Right lobe of liver (tissue), 6 donors: Measurements from ENCODE around the gene PCCA. TPM values are rescaled to one million over a fixed set of nuclear protein-coding genes. Genes with fewer than 3 reads are reported as not detected.
A peak's percentile ranks its signal among the peaks of the same experiment; 100 is the strongest.

Source experiments
- ATAC-seq, 4 donors: fragments of 200-7000 bp; cut with Tn5 transposase; one replicate each; pipeline ENCODE4 v1.9.1; 2020; ENCODE audit warnings: mild to moderate bottlenecking in 4 of 4, moderate library complexity in 4 of 4
- DNase-seq, 3 donors: peaks; one replicate each; pipeline ENCODE4 v3.0.0-alpha.2; 2020
- H3K27ac ChIP-seq, 3 donors: fragments of 200-600 bp; one replicate each; pipeline ENCODE4 v1.8.0; 2022
- H3K27me3 ChIP-seq, 2 donors: fragments of 200-600 bp; one replicate each; pipeline ENCODE4 v1.8.0; 2022
- H3K36me3 ChIP-seq, 4 donors: fragments of 200-600 bp; sonication (generic) in 1 of 4; one replicate each; pipeline versions ENCODE4 v1.5.1 to v1.8.0; 2017 to 2022; ENCODE audit warnings: control low read depth in 1 of 4
- H3K4me1 ChIP-seq, 4 donors: fragments of 200-600 bp; sonication (generic) in 1 of 4; one replicate each; pipeline versions ENCODE4 v1.5.1 to v1.8.0; 2017 to 2022; ENCODE audit warnings: control low read depth in 1 of 4
- H3K4me3 ChIP-seq, 3 donors: fragments of 200-600 bp; one replicate each; pipeline ENCODE4 v1.8.0; 2022
- H3K9me3 ChIP-seq, 4 donors: fragments of 200-600 bp; sonication (generic) in 1 of 4; one replicate each; pipeline versions ENCODE4 v1.5.1 to v1.8.0; 2017 to 2022; ENCODE audit warnings: control low read depth in 1 of 4
- CTCF ChIP-seq, 4 donors: fragments of 200-600 bp in 3 of 4; fragments of 450-650 bp in 1 of 4; IDR thresholded peaks; one replicate each; pipeline versions ENCODE4 v1.5.1 to v1.8.0; 2016 to 2022; ENCODE audit warnings: antibody characterized with exemption in 4 of 4, mild to moderate bottlenecking in 2 of 4
- POLR2A ChIP-seq: fragments of 450-650 bp; IDR thresholded peaks from one replicate; pipeline ENCODE4 v1.6.1; 2017; ENCODE audit warnings: antibody characterized with exemption, mild to moderate bottlenecking
- WGBS: methylation state at CpG from one replicate; pipeline ENCODE4 v1.1.6; 2018; ENCODE audit warnings: low coverage, low lambda C conversion rate; ENCODE audit not compliant: insufficient coverage; ENCODE audit errors: missing lambda C conversion rate; 5-methylcytosine and 5-hydroxymethylcytosine counted together
- intact Hi-C, 2 donors: fragments of 100-400 bp; cut with DNase I; formaldehyde crosslinking; loops; one replicate each; pipeline versions ENCODE4 v1.11.2 to v1.14.1; 2022
- total RNA-seq, 6 experiments: library from RNA; depleted of rRNA in 2 of 6; stranded (reverse); fragments of >200 nt in 2 of 6; fragmentation: NEBNext Ultra II Directional in 3 of 6; extraction: Animal tissue kit (Norgen Biotek cat#: 25700) in 3 of 6; gene quantifications; one replicate each; pipeline versions ENCODE4 v1.1.0 to v1.2.4, GENCODE V29; 2016 to 2023
- donor health status: DM: no; HTN: yes; CAD: no.
- donor health status: DM: no; HTN: no; CAD: no.
- donor health status: DM: no; HTN: no; CAD: no.
- donor health status: DM: no; HTN: yes; CAD: no.
- donor health status: DM: no; HTN: yes; CAD: no.

Gene PCCA
- total RNA-seq, 6 experiments from 2014 or later, result 58.2 to 161 (median 85.2) TPM

- Histone ChIP-seq H3K27ac (peak overlapping the region in 1 of 3 donors; percentile 20), H3K27me3 (no peaks in the 10 kb centered on the region), H3K4me3 (no peak overlapping the region), H3K9me3 (no peaks in the 10 kb centered on the region), H3K36me3 (peaks cover 0 to under 1% (median under 1%) of the 10 kb centered on the region in 4 donors), H3K4me1 (peaks cover 0 to 64% (median 14%) of the 10 kb centered on the region in 4 donors)
- 52% methylated on average over 3 of the region's 3 CpGs for WGBS
- DNase-seq (no peak), ATAC-seq (peak in 3 of 4 donors; percentile 27 to 42 (median 29))
- intact Hi-C loops, result no loop called here
- TF ChIP-seq POLR2A (no peak), CTCF (IDR thresholded peaks at IDR 0.05) (no peak)
Measured at GRCh38 chr13:100108913-100109507, 20.1 kb downstream of the PCCA start.

GRCh38 chr13:100110269-100110668 lies 21.4 kb downstream of the PCCA start:
- intact Hi-C loops, result no loop called here
- Histone ChIP-seq H3K27ac (peak overlapping the region in 2 of 3 donors; percentile 27 to 56), H3K36me3 (peaks cover 0 to 10% (median 4%) of the 10 kb centered on the region in 4 donors), H3K9me3 (no peaks in the 10 kb centered on the region), H3K4me1 (peaks cover 0 to 62% (median 14%) of the 10 kb centered on the region in 4 donors), H3K4me3 (no peak overlapping the region), H3K27me3 (no peaks in the 10 kb centered on the region)
- TF ChIP-seq CTCF (IDR thresholded peaks at IDR 0.05) (no peak), POLR2A (no peak)
- ATAC-seq (peak; percentile 24 to 51 (median 35)), DNase-seq (no peak)
- 27% methylated on average over 2 of the region's 2 CpGs for WGBS

- WGBS, result 27% methylated on average over 7 of the region's 7 CpGs
Measured at GRCh38 chr13:100112186-100112838, 23.4 kb downstream of the PCCA start.

GRCh38 chr13:100115693-100116254 lies 26.9 kb downstream of the PCCA start:
- 80% methylated on average over 1 of the region's 1 CpG for WGBS
- Histone ChIP-seq H3K36me3 (peaks cover 0 to 19% (median 6%) of the 10 kb centered on the region in 4 donors), H3K4me3 (no peak overlapping the region), H3K27ac (no peak overlapping the region), H3K4me1 (peaks cover 0 to 18% (median 8%) of the 10 kb centered on the region in 4 donors), H3K9me3 (no peaks in the 10 kb centered on the region), H3K27me3 (no peaks in the 10 kb centered on the region)
- TF ChIP-seq CTCF (IDR thresholded peaks at IDR 0.05) (no peak), POLR2A (no peak)
- ATAC-seq (no peak), DNase-seq (no peak)
- intact Hi-C loops, result no loop called here

More at GRCh38 chr13:100112186-100112838, 23.4 kb downstream of the PCCA start:
- no peak for DNase-seq
- TF ChIP-seq POLR2A, result peak; percentile 42
- no peak for TF ChIP-seq CTCF (IDR thresholded peaks at IDR 0.05)
- no peak overlapping the region for H3K4me3 ChIP-seq
- H3K27me3 ChIP-seq, result no peaks in the 10 kb centered on the region
- peaks cover 0 to 14% (median 6%) of the 10 kb centered on the region in 4 donors for H3K36me3 ChIP-seq
- peaks cover 0 to 50% (median 14%) of the 10 kb centered on the region in 4 donors for H3K4me1 ChIP-seq
- peak overlapping the region in 2 of 3 donors; percentile 58 to 59 for H3K27ac ChIP-seq
- ATAC-seq, result peak; percentile 79 to 94 (median 86)
- intact Hi-C loops, result no loop called here
- H3K9me3 ChIP-seq, result no peaks in the 10 kb centered on the region
